ENCODE results near the gene NCKAP5.
"Not testable (repeated sequence)": the region's sequence is repeated elsewhere in the genome, so short reads cannot be mapped to it uniquely, and the experiment has no call there.

NCKAP5 gene

DNA sequence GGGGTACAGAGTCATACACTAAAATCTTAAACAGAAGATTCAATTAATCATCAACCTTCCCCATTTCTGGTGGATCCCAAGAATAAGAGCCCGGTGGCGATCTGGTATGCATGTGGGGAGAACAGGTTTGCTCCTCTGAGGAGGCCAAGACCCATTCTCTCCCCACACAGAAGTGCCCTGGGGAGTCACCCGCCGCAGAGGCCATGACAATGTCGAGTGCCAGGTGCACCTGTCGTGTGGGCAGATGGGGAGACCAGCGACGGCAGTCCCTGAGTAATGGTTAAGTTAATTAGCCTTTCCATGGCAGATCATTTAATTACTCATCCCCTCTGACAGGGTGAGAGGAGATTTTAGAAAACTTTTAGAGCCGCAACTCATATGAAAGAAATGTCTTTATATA, 345.0 kb downstream of the NCKAP5 start:
- no peaks in the 10 kb centered on the region for H3K36me3 ChIP-seq (ENCODE audit: control insufficient read depth, insufficient read depth, low read length)
- DNase-seq (ENCODE audit: extremely low read depth, insufficient read length), result no peak
- H3K4me3 ChIP-seq (replicated peaks; ENCODE audit: low read depth, low read length), result no peak overlapping the region
- H3K27me3 ChIP-seq (replicated peaks; ENCODE audit: control insufficient read depth, insufficient read depth, low read length), result no peaks in the 10 kb centered on the region
- TF ChIP-seq, protein P1, sequence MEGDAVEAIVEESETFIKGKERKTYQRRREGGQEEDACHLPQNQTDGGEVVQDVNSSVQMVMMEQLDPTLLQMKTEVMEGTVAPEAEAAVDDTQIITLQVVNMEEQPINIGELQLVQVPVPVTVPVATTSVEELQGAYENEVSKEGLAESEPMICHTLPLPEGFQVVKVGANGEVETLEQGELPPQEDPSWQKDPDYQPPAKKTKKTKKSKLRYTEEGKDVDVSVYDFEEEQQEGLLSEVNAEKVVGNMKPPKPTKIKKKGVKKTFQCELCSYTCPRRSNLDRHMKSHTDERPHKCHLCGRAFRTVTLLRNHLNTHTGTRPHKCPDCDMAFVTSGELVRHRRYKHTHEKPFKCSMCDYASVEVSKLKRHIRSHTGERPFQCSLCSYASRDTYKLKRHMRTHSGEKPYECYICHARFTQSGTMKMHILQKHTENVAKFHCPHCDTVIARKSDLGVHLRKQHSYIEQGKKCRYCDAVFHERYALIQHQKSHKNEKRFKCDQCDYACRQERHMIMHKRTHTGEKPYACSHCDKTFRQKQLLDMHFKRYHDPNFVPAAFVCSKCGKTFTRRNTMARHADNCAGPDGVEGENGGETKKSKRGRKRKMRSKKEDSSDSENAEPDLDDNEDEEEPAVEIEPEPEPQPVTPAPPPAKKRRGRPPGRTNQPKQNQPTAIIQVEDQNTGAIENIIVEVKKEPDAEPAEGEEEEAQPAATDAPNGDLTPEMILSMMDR (IDR thresholded peaks at IDR 0.05; ENCODE audit: insufficient read depth, low read length, poor library complexity, severe bottlenecking), result no peak

GRCh38 chr2:133221398-133221797, 346.9 kb downstream of the NCKAP5 start:
- no peak for DNase-seq (ENCODE audit: extremely low read depth, insufficient read length)
- Histone ChIP-seq H3K36me3 (ENCODE audit: control insufficient read depth, insufficient read depth, low read length) (no peaks in the 10 kb centered on the region), H3K4me3 (replicated peaks; ENCODE audit: low read depth, low read length) (no peak overlapping the region), H3K27me3 (replicated peaks; ENCODE audit: control insufficient read depth, insufficient read depth, low read length) (no peaks in the 10 kb centered on the region)
- TF ChIP-seq, protein P1 (IDR thresholded peaks at IDR 0.05; ENCODE audit: insufficient read depth, low read length, poor library complexity, severe bottlenecking), result no peak

GRCh38 chr2:133218204-133218603, 350.1 kb downstream of the NCKAP5 start:
- TF ChIP-seq, protein P1 (IDR thresholded peaks at IDR 0.05; ENCODE audit: insufficient read depth, low read length, poor library complexity, severe bottlenecking), result no peak
- no peak for DNase-seq (ENCODE audit: extremely low read depth, insufficient read length)
- H3K27me3 ChIP-seq (replicated peaks; ENCODE audit: control insufficient read depth, insufficient read depth, low read length), result no peaks in the 10 kb centered on the region
- H3K36me3 ChIP-seq (ENCODE audit: control insufficient read depth, insufficient read depth, low read length), result no peaks in the 10 kb centered on the region
- H3K4me3 ChIP-seq (replicated peaks; ENCODE audit: low read depth, low read length), result no peak overlapping the region

GRCh38 chr2:133215477-133215876, 352.8 kb downstream of the NCKAP5 start:
- Histone ChIP-seq H3K36me3 (ENCODE audit: control insufficient read depth, insufficient read depth, low read length) (no peaks in the 10 kb centered on the region), H3K4me3 (replicated peaks; ENCODE audit: low read depth, low read length) (no peak overlapping the region), H3K27me3 (replicated peaks; ENCODE audit: control insufficient read depth, insufficient read depth, low read length) (no peaks in the 10 kb centered on the region)
- TF ChIP-seq, protein P1 (IDR thresholded peaks at IDR 0.05; ENCODE audit: insufficient read depth, low read length, poor library complexity, severe bottlenecking), result no peak
- no peak for DNase-seq (ENCODE audit: extremely low read depth, insufficient read length)

- TF ChIP-seq, protein P1 (IDR thresholded peaks at IDR 0.05; ENCODE audit: insufficient read depth, low read length, poor library complexity, severe bottlenecking), result no peak
- H3K36me3 ChIP-seq (ENCODE audit: control insufficient read depth, insufficient read depth, low read length), result no peaks in the 10 kb centered on the region
- no peaks in the 10 kb centered on the region for H3K27me3 ChIP-seq (replicated peaks; ENCODE audit: control insufficient read depth, insufficient read depth, low read length)
- no peak for DNase-seq (ENCODE audit: extremely low read depth, insufficient read length)
- H3K4me3 ChIP-seq (replicated peaks; ENCODE audit: low read depth, low read length), result no peak overlapping the region
These were observed 354.6 kb downstream of the NCKAP5 start for GRCh38 chr2:133213651-133214050.

DNA sequence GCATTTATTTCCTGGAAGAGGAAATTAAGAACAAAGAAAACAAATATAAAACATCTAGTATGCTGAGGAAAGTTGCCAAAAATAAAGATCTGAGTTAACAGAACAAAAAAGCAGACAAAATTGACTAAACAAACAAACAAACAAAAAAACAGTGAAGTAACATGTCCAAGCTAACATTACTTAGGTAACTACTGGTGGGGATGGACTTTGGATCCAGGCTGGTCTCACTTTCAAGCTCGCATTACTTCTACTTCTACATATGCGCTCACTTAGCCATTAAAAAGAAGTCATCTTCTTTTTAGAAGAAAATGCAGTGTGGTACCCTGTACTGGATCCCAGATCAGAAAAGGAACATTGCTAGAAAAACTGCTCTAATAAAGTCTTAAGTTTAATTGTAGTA, 358.9 kb downstream of the NCKAP5 start:
- no peaks in the 10 kb centered on the region for H3K27me3 ChIP-seq (replicated peaks; ENCODE audit: control insufficient read depth, insufficient read depth, low read length)
- DNase-seq (ENCODE audit: extremely low read depth, insufficient read length), result no peak
- TF ChIP-seq, protein P1 (IDR thresholded peaks at IDR 0.05; ENCODE audit: insufficient read depth, low read length, poor library complexity, severe bottlenecking), result no peak
- H3K4me3 ChIP-seq (replicated peaks; ENCODE audit: low read depth, low read length), result no peak overlapping the region
- H3K36me3 ChIP-seq (ENCODE audit: control insufficient read depth, insufficient read depth, low read length), result no peaks in the 10 kb centered on the region

DNA sequence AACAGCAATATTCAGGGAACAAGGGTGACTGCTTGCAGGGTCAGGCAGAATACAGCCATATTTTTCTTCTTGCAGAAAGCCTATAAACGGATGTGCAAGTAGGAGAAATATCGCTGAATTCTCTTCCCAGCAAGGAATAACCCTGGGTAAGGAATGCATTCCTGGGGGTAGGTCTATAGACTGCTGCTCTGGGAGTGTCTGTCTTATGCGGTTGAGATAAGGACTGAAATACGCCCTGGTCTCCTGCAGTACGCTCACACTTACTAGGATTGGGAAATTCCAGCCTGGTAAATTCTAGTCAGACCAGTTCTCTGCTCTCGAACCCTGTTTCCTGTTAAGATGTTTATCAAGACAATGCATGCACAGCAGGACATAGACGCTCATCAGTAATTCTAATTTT, 361.6 kb downstream of the NCKAP5 start:
- not testable (repeated sequence) for H3K36me3 ChIP-seq (ENCODE audit: control insufficient read depth, insufficient read depth, low read length); DNase-seq (ENCODE audit: extremely low read depth, insufficient read length); H3K27me3 ChIP-seq (replicated peaks; ENCODE audit: control insufficient read depth, insufficient read depth, low read length); H3K4me3 ChIP-seq (replicated peaks; ENCODE audit: low read depth, low read length)

Measured in GM06990 (cell line).